GM20000 (cell line): Measurements from ENCODE around the gene CFAP58.

ENCODE experiments used
- DNase-seq: peaks from one replicate; pipeline ENCODE4 v3.0.0; 2012; ENCODE audit warnings: low spot score
- TF ChIP-seq, protein P1 (sequence below): IDR thresholded peaks from 2 replicates; pipeline ENCODE4 v1.5.1; 2012; ENCODE audit warnings: mild to moderate bottlenecking, control low read depth; ENCODE audit errors: extremely low read depth, missing control alignments

The CFAP58 gene

DNA sequence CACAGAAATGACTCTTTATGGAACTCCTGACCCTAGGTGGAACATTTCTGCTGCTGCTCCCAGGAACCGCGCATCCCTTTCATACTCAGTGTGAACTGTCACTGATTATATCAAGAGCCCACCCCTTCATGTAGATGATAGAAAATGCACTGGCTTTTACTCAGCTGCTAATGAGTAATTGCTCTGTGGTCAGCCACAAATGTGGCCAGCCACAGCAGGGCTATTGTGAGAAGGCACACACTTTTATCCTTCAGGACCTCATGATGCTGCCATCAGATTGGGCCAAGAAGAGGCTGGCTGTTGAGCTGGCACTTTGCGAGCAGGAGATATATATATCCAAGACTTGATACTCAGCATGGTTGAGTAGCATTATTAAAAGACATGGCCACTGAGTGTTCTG, 124.7 kb downstream of the CFAP58 start:
- DNase-seq = no peak
- TF ChIP-seq, protein P1, sequence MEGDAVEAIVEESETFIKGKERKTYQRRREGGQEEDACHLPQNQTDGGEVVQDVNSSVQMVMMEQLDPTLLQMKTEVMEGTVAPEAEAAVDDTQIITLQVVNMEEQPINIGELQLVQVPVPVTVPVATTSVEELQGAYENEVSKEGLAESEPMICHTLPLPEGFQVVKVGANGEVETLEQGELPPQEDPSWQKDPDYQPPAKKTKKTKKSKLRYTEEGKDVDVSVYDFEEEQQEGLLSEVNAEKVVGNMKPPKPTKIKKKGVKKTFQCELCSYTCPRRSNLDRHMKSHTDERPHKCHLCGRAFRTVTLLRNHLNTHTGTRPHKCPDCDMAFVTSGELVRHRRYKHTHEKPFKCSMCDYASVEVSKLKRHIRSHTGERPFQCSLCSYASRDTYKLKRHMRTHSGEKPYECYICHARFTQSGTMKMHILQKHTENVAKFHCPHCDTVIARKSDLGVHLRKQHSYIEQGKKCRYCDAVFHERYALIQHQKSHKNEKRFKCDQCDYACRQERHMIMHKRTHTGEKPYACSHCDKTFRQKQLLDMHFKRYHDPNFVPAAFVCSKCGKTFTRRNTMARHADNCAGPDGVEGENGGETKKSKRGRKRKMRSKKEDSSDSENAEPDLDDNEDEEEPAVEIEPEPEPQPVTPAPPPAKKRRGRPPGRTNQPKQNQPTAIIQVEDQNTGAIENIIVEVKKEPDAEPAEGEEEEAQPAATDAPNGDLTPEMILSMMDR = no peak

DNA sequence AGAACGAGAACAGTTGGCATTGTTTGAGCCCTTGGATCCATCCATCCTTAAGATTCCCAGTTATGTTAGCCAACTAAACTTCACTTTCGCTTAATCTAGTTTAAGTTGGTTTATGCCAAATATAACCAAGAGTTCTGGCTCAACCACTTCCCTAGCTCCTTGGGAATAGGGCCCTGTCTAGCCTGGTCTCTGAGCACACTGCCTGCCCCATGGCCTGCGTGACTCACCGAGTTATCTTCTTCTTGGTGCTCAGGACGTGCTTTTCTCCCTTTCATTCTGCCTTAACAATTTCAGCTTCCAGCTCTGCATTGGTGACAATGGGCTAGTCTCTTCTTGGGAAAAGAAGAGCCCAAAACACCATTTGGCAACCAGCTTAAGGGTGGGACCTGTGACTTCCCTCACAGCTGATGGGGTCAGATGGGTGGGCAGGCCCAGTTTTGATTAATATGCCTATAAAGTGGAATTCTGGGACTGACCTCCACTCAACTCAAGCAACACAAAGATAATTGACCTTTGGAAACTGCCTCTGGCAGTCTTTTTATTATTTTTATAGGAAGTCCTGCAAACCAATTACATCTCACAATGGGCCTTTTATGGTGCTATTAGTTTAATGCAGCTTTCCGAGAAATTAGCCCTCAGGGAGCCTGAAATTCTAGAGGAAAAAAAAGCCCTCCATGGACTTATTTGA, 126.4 kb downstream of the CFAP58 start:
- no peak for DNase-seq
- TF ChIP-seq, protein P1 = no peak

DNA sequence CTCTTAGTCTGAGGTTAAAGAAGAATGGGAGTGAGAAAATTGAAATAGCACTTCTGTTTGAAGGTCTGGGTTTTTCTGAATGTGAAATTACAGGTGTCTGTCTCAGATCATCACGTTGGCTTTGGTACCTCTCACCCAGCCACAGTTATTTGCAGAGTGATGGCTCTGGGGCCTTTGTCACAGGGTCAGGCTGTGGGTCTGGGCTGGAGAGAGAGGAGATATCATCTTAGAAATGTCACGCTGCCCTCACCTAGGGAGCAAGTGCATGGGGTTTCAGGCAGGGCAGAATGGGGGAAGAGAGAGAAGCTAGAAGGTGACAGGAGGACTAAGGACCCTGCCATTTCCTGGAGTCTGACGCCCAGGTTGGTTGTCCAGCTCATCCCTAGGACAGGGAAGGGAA, 127.2 kb downstream of the CFAP58 start:
- DNase-seq = no peak
- TF ChIP-seq, protein P1 = no peak

DNA sequence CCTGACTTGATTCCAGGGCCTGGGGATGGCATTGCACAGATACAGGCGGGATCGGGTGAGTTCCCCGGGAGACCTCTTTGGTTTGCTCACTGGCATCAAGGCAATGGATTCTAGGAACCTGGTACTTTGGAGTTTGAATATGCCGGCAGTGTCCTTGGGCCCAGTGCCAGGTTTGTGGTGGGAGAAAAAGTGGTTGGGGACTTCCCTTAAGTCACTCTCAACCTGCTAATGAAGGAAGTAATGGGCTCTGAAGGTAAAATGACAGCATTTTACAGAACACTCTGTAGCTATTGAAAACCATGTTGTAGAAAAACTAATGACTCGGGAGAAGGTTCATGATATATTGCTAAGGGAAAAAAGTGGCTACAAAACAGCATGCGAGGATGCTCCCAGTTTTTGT, 129.9 kb downstream of the CFAP58 start:
- TF ChIP-seq, protein P1 = no peak
- no peak for DNase-seq

DNA sequence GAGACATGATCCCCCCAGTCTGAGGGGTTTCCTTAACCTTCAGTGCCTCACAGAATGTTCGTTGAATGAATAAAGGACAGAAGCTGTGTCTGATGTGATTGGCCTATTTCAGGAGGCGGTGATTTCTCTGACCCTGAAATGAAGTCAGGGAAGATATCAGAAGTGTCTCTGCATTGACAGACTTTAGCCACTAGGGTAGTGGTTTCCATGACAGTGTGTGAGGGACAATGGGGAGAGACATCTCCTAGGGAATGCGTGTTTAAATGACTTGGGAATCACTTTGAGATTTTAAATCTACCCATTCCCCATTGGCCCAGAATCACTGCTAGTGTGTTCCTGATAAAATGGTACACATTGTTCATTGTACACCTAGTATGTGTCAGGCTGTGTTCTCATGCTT, 132.0 kb downstream of the CFAP58 start:
- TF ChIP-seq, protein P1 = no peak
- DNase-seq = no peak

DNA sequence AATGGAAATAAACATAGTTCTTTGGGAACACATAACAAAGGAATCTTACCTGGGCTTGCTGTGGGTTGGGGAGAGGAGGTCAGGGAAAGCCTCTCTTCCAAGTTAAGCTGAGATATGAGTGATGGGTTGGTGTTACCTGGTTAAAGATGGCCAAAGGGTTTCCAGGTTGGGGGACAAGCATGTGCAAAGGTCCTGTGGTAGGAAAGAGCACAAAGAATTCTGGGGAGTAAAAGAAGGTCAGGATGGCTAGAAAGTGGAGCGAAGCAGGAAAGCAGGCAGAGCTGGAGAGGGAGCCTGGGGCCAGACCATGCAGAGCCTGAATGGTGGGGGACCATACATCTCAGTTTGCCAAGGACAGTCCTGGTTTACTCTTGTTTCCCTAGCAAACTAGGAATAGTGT, 133.2 kb downstream of the CFAP58 start:
- TF ChIP-seq, protein P1 = no peak
- no peak for DNase-seq

DNA sequence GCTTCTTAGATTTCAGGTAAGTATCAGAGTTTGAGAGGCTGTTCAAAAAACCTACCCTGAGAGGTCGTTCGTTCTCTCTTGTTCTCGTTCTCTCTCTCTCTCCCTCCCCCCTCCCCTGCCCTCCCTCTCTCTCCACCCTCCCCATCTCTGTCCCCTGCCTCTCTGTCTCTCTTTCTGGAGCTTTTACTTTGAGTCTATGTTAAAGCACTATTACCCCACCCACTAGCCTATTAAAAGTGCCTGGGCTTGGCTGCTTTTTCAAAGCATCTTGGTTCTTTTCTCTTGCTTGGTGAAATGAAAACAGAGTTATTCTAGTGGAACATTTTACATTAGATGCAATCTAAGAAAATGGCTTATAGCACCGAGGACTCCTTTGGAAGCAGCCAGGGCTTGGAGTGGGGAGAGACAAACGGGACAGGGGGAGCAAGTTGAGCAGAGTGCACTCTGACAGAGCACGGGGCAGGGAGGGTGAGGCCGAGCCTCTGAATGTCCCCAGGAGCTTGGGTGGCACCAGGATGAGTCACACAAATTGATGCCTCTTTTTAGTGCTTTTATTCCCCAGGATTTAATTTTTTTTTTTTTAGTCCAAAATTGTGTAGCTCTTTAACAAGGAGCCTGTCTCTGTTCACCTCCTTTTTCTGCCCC, 134.3 kb downstream of the CFAP58 start:
- TF ChIP-seq, protein P1 = no peak
- DNase-seq = no peak
